Measurements from ENCODE around the gene CRY1.

GRCh38 chr12:107066691-107067090 lies 26.7 kb downstream of the CRY1 start:
- TF ChIP-seq EZH2 (IDR thresholded peaks at IDR 0.05; ENCODE audit: low read length), result no peak
- TF ChIP-seq CTCF (optimal IDR thresholded peaks at IDR 0.05 in 1 of 3, IDR thresholded peaks at IDR 0.05 in 1 of 3, conservative IDR thresholded peaks at IDR 0.05 in 1 of 3; ENCODE audit: extremely low read depth in 1 of 3, insufficient read depth in 2 of 3, low read length in 3 of 3), result no peak
